ENCODE data around the gene TANC1. TPM values are rescaled to one million over a fixed set of nuclear protein-coding genes. Genes with fewer than 3 reads are reported as not detected.

Gene TANC1
- total RNA-seq, 1 experiment from 2014 or later: 21.1 TPM

DNA sequence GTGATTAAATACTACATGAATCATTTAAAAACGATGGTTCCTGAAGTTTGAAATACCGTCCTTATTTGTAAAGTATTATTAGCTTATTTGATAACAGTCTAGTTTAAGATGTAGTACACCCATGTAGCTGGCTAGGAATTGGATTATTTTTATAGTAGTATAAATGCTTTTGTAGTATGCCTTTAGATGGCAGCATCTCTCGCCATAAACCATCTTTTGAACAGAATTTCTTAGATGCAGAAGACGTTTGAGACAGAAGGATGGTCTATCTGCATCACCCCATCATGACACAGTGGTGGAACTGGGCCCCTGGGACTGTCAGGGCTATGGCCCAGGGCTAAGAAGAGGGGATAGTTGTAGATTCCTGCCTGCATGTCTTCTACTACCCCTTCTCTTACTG lies 165.4 kb downstream of the TANC1 start:
- ChIA-PET POLR2A (no interaction called here), CTCF (no interaction called here)
- DNase-seq: no peak
- H3K9me3 Mint-ChIP-seq (ENCODE audit: unreplicated experiment): no peaks in the 10 kb centered on the region
- TF ChIP-seq CTCF (IDR thresholded peaks at IDR 0.05; ENCODE audit: insufficient read depth in 1 of 2, low read depth in 1 of 2, low read length in 1 of 2, severe bottlenecking in 1 of 2, unreplicated experiment in 1 of 2): no peak
- Histone ChIP-seq H3K9me3 (no peaks in the 10 kb centered on the region), H3K4me3 (ENCODE audit: low read depth, low read length) (no peak overlapping the region), H3K27me3 (replicated peaks; ENCODE audit: control insufficient read depth, insufficient read depth, low read length) (no peaks in the 10 kb centered on the region), H3K36me3 (ENCODE audit: control insufficient read depth, insufficient read depth, low read length) (no peaks in the 10 kb centered on the region), H3K4me1 (peaks cover 3% of the 10 kb centered on the region; the same call in 1 of the 2 replicates)
- no peak overlapping the region for H3K27ac Mint-ChIP-seq (ENCODE audit: unreplicated experiment)
- H3K4me3 Mint-ChIP-seq (ENCODE audit: unreplicated experiment): no peak overlapping the region
- no peaks in the 10 kb centered on the region for H3K27me3 Mint-ChIP-seq (ENCODE audit: insufficient read depth, unreplicated experiment)
- no TSS peak for BruUV-seq (replicated peaks)
- H3K36me3 Mint-ChIP-seq (ENCODE audit: insufficient read depth, unreplicated experiment): peaks cover 8% of the 10 kb centered on the region
- peaks cover 23% of the 10 kb centered on the region for H3K4me1 Mint-ChIP-seq (ENCODE audit: low read depth, unreplicated experiment)
- intact Hi-C loops (cut with micrococcal nuclease; ENCODE audit: unreplicated experiment): no loop called here

DNA sequence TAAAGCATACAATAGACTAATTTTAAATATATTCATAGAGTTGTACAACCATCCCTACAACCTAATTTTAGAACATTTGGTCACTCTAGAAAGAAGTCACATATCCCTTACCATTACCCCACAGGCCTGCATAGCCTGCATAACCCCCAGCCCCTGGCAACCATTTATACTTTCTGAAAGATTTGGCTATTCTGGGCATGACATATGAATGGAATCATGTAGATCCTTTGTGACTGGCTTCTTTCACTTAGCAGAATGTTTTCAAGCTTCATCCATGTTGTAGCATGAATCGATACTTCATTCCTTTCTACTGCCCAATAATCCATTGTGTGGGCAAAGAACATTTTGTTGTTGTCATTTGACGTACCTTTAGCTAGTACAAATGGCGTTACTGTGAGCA lies 166.5 kb downstream of the TANC1 start:
- Mint-ChIP-seq H3K9me3 (ENCODE audit: unreplicated experiment) (no peaks in the 10 kb centered on the region), H3K36me3 (ENCODE audit: insufficient read depth, unreplicated experiment) (peaks cover 8% of the 10 kb centered on the region), H3K4me3 (ENCODE audit: unreplicated experiment) (no peak overlapping the region), H3K27me3 (ENCODE audit: insufficient read depth, unreplicated experiment) (no peaks in the 10 kb centered on the region), H3K4me1 (ENCODE audit: low read depth, unreplicated experiment) (peaks cover 24% of the 10 kb centered on the region), H3K27ac (ENCODE audit: unreplicated experiment) (no peak overlapping the region)
- POLR2A ChIA-PET: no interaction called here
- no peak overlapping the region for H3K4me3 ChIP-seq (ENCODE audit: low read depth, low read length)
- peaks cover 3% of the 10 kb centered on the region; the same call in 1 of the 2 replicates for H3K4me1 ChIP-seq
- no peak for TF ChIP-seq CTCF (IDR thresholded peaks at IDR 0.05; ENCODE audit: insufficient read depth in 1 of 2, low read depth in 1 of 2, low read length in 1 of 2, severe bottlenecking in 1 of 2, unreplicated experiment in 1 of 2)
- H3K9me3 ChIP-seq: no peaks in the 10 kb centered on the region
- CTCF ChIA-PET: no interaction called here
- intact Hi-C loops (cut with micrococcal nuclease; ENCODE audit: unreplicated experiment): no loop called here
- H3K36me3 ChIP-seq (ENCODE audit: control insufficient read depth, insufficient read depth, low read length): no peaks in the 10 kb centered on the region
- no peak for DNase-seq
- no peaks in the 10 kb centered on the region for H3K27me3 ChIP-seq (replicated peaks; ENCODE audit: control insufficient read depth, insufficient read depth, low read length)
- no TSS peak for BruUV-seq (replicated peaks)

DNA sequence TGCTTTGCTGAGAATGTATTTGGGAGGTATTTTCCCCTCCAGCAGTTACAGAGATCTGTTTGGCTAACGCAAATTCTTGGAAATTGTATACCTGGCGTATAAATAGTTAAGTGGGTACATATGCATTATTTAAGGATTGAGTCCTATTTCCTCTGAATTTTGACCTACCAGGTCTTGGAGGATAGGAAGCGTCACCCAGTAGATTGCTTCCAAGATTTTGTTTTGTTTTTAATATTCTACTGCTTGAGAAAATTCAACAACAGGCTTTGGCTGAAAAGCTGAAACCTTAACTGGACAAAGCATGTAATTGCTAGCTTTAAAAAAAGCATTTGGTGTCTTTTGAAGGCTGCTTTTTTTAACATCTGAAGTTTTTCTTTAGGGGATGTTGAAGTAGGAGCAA lies 168.0 kb downstream of the TANC1 start:
- H3K27me3 ChIP-seq (replicated peaks; ENCODE audit: control insufficient read depth, insufficient read depth, low read length): no peaks in the 10 kb centered on the region
- POLR2A ChIA-PET: no interaction called here
- TF ChIP-seq CTCF (IDR thresholded peaks at IDR 0.05; ENCODE audit: insufficient read depth in 1 of 2, low read depth in 1 of 2, low read length in 1 of 2, severe bottlenecking in 1 of 2, unreplicated experiment in 1 of 2): no peak
- CTCF ChIA-PET: no interaction called here
- BruUV-seq (replicated peaks): no TSS peak
- Mint-ChIP-seq H3K36me3 (ENCODE audit: insufficient read depth, unreplicated experiment) (peaks cover 8% of the 10 kb centered on the region), H3K27ac (ENCODE audit: unreplicated experiment) (no peak overlapping the region), H3K4me1 (ENCODE audit: low read depth, unreplicated experiment) (peaks cover 24% of the 10 kb centered on the region), H3K27me3 (ENCODE audit: insufficient read depth, unreplicated experiment) (no peaks in the 10 kb centered on the region), H3K4me3 (ENCODE audit: unreplicated experiment) (no peak overlapping the region), H3K9me3 (ENCODE audit: unreplicated experiment) (no peaks in the 10 kb centered on the region)
- H3K4me3 ChIP-seq (ENCODE audit: low read depth, low read length): no peak overlapping the region
- intact Hi-C loops (cut with micrococcal nuclease; ENCODE audit: unreplicated experiment): no loop called here
- H3K4me1 ChIP-seq: peaks cover 3% of the 10 kb centered on the region; the same call in 1 of the 2 replicates
- no peaks in the 10 kb centered on the region for H3K36me3 ChIP-seq (ENCODE audit: control insufficient read depth, insufficient read depth, low read length)
- DNase-seq: no peak
- no peaks in the 10 kb centered on the region for H3K9me3 ChIP-seq

Data from Caco-2 (cell line).